Keratinocyte (primary cell): ENCODE measurements around the gene CD40. TPM values are rescaled to one million over a fixed set of nuclear protein-coding genes. Genes with fewer than 3 reads are reported as not detected.

Experiments
- DNase-seq: peaks from one replicate; pipeline ENCODE4 v3.0.0-alpha.2; 2011; ENCODE audit warnings: low read depth, missing footprints, low spot score
- FAIRE-seq: peaks from 2 replicates; lab custom pipeline; 2011; peaks lifted over from hg19 to GRCh38; lab: Jason Lieb, UNC
- H2AFZ ChIP-seq: 2 replicates; pipeline ENCODE4 v1.6.0; 2012; ENCODE audit warnings: low read length, control low read depth, inconsistent platforms; ENCODE audit not compliant: control insufficient read depth
- H3K27ac ChIP-seq: 2 replicates; pipeline ENCODE4 v1.5.1; 2011; ENCODE audit warnings: low read length; ENCODE audit not compliant: control insufficient read depth, insufficient read depth
- H3K27me3 ChIP-seq: 3 replicates; pipeline ENCODE4 v1.6.0; 2011; ENCODE audit warnings: low read length; ENCODE audit not compliant: control insufficient read depth, insufficient read depth; ENCODE audit errors: extremely low read depth
- H3K36me3 ChIP-seq, 2 experiments: 2 replicates in 1 of 2; 3 replicates in 1 of 2; pipeline ENCODE4 v1.5.1; 2011; ENCODE audit warnings: low read length in 2 of 2, mild to moderate bottlenecking in 1 of 2; ENCODE audit not compliant: control insufficient read depth in 2 of 2, insufficient read depth in 2 of 2; ENCODE audit errors: extremely low read depth in 1 of 2
- H3K4me1 ChIP-seq: 3 replicates; pipeline ENCODE4 v1.5.1; 2011; ENCODE audit warnings: low read length; ENCODE audit not compliant: control insufficient read depth, insufficient read depth; ENCODE audit errors: extremely low read depth
- H3K4me2 ChIP-seq: 3 replicates; pipeline ENCODE4 v1.6.0; 2011; ENCODE audit warnings: low read depth, low read length; ENCODE audit not compliant: control insufficient read depth, insufficient read depth; ENCODE audit errors: extremely low read depth
- H3K4me3 ChIP-seq, 3 experiments: fragments of 200-600 bp in 1 of 3; sonication (generic) in 1 of 3; 2 replicates in 2 of 3; 3 replicates in 1 of 3; pipeline ENCODE4 v1.5.1; 2011 to 2016; ENCODE audit warnings: low read length in 3 of 3, mild to moderate bottlenecking in 3 of 3, control low read depth in 2 of 3, inconsistent platforms in 1 of 3, low read depth in 1 of 3, mixed read lengths in 1 of 3, mixed run types in 1 of 3, moderate library complexity in 1 of 3; ENCODE audit not compliant: control insufficient read depth in 2 of 3, insufficient read depth in 2 of 3; ENCODE audit errors: extremely low read depth in 1 of 3
- H3K79me2 ChIP-seq: 2 replicates; pipeline ENCODE4 v1.6.0; 2012; ENCODE audit warnings: low read length; ENCODE audit not compliant: control insufficient read depth, insufficient read depth
- H3K9ac ChIP-seq: 3 replicates; pipeline ENCODE4 v1.6.0; 2011; ENCODE audit warnings: low read length; ENCODE audit not compliant: control insufficient read depth, insufficient read depth; ENCODE audit errors: extremely low read depth
- H3K9me1 ChIP-seq: 3 replicates; pipeline ENCODE4 v1.6.0; 2011; ENCODE audit warnings: low read length; ENCODE audit not compliant: control insufficient read depth, insufficient read depth; ENCODE audit errors: extremely low read depth
- H3K9me3 ChIP-seq: 2 replicates; pipeline ENCODE4 v1.5.1; 2012; ENCODE audit warnings: low read depth, low read length; ENCODE audit not compliant: control insufficient read depth
- H4K20me1 ChIP-seq: 3 replicates; pipeline ENCODE4 v1.6.0; 2011; ENCODE audit warnings: low read length; ENCODE audit not compliant: control insufficient read depth, insufficient read depth; ENCODE audit errors: extremely low read depth
- EZH2 ChIP-seq: IDR thresholded peaks from one replicate; pipeline ENCODE4 v1.6.1; 2012; ENCODE audit warnings: inconsistent platforms, mild to moderate bottlenecking, low read length, moderate library complexity
- dilution Hi-C: fragments of 300-500 bp; cut with MboI; formaldehyde crosslinking; loops from one replicate; pipeline ENCODE4 v1.7.0; 2020; ENCODE audit warnings: low sequenced_read_pairs; ENCODE audit not compliant: extremely low pct_ligation_motif_present
- polyA plus RNA-seq, 5 experiments: library from polyadenylated mRNA; depleted of rRNA in 3 of 5; stranded (reverse) in 3 of 5; stranded (forward) in 1 of 5; unstranded in 1 of 5; fragments of >200 nt; gene quantifications; 1 replicate in 1 of 5; 2 replicates in 3 of 5; 3 replicates in 1 of 5; pipeline versions ENCODE4 v1.2.1 to v1.2.3, GENCODE V29; 2011 to 2012; ENCODE audit warnings: missing spikeins in 2 of 5, low read depth in 1 of 5, low replicate concordance in 1 of 5
- TF ChIP-seq, protein P1 (sequence below), 3 experiments: IDR thresholded peaks in 1 of 3; conservative IDR thresholded peaks in 1 of 3; optimal IDR thresholded peaks in 1 of 3; 2 replicates in 2 of 3; 3 replicates in 1 of 3; pipeline versions ENCODE3 to v1.5.1; 2011; ENCODE audit warnings: low read length in 3 of 3, mild to moderate bottlenecking in 3 of 3, moderate library complexity in 2 of 3, control low read depth in 1 of 3, inconsistent platforms in 1 of 3; ENCODE audit not compliant: insufficient read depth in 2 of 3; ENCODE audit errors: extremely low read depth in 1 of 3

The CD40 gene
- polyA plus RNA-seq, 1 donor (not counting 4 experiments of a cell fraction or from before 2014, with no cell fraction given): 13.4 TPM

DNA sequence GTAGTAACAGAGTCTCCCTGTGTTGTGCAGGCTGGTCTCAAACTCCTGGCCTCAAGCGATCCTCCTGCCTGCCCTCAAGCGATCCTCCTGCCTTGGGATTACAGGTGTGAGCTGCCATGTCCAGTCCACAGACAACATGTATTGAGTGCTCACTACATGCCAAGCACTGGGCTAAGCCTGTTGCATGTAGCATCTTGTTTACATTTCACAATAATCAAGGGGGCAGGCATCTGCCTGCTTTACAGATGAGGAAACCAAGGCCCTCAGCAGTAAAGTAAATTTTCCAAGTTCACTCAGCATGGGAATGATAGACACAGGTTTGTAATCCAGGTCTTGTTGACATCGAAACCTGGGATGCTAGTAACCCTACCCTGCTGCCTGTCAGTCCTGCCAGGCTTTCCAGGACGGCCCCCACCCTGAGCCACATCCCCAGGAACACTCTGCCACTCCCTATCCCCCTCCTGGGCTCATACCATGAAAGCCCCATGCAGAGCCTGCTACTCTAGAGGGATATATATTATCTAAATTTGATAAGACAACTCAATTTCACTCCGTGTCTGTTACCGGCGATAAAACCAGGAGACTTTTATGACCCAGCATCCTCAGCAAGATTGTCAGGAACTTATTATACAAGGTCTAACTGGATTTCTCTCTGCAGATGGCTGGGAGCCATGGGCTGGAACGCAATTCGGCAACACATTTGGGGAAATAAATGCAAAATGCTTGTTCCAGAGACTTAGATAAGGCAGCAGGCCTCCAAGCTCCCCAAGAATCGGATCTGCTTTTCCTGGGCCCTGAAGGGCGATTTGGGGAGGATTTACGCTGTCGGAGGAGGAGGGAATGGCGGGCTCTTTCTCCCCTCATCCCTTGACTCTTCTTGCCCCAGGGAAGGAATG is 30.4 kb downstream of the CD40 start:
- FAIRE-seq: peak; percentile 26
- dilution Hi-C loops: loop anchor here (25.0 kb wide), 1 partner anchor 289 kb away; no protein-coding TSS in a partner anchor
- no peaks in the 10 kb centered on the region for H3K36me3 ChIP-seq

DNA sequence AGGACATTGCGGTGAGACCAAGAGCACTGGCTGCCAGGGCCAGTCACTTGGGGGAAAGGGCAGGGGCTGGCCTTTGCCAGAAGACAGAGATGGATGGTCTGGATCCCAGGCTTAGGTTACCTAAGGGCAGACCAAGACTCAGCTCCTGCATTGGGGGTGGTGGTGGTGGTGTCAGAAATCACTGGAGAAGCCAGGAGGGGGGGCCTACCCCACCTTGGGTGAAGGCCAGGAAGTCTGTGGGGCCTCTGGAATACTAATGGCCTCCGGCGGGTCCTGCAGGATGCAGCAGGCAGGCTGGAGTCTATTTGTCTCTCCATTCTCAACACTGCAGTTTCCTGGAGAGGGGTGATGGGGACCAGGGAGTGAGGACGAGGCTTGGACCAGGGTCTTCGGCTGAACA is 32.8 kb downstream of the CD40 start:
- Histone ChIP-seq H3K79me2 (no peaks in the 10 kb centered on the region), H3K9ac (no peak overlapping the region), H3K27ac (no peak overlapping the region), H3K9me3 (no peaks in the 10 kb centered on the region), H3K4me2 (no peak overlapping the region), H2AFZ (no peak overlapping the region), H3K36me3 (no peaks in the 10 kb centered on the region), H3K9me1 (no peaks in the 10 kb centered on the region), H3K4me1 (no peaks in the 10 kb centered on the region), H3K27me3 (peaks cover 8% of the 10 kb centered on the region), H4K20me1 (no peaks in the 10 kb centered on the region), H3K4me3 (no peak overlapping the region)
- no peak for DNase-seq
- TF ChIP-seq EZH2: no peak
- TF ChIP-seq, protein P1, sequence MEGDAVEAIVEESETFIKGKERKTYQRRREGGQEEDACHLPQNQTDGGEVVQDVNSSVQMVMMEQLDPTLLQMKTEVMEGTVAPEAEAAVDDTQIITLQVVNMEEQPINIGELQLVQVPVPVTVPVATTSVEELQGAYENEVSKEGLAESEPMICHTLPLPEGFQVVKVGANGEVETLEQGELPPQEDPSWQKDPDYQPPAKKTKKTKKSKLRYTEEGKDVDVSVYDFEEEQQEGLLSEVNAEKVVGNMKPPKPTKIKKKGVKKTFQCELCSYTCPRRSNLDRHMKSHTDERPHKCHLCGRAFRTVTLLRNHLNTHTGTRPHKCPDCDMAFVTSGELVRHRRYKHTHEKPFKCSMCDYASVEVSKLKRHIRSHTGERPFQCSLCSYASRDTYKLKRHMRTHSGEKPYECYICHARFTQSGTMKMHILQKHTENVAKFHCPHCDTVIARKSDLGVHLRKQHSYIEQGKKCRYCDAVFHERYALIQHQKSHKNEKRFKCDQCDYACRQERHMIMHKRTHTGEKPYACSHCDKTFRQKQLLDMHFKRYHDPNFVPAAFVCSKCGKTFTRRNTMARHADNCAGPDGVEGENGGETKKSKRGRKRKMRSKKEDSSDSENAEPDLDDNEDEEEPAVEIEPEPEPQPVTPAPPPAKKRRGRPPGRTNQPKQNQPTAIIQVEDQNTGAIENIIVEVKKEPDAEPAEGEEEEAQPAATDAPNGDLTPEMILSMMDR (optimal IDR thresholded peaks at IDR 0.05 in 1 of 3, IDR thresholded peaks at IDR 0.05 in 1 of 3, conservative IDR thresholded peaks at IDR 0.05 in 1 of 3; ENCODE audit: extremely low read depth in 1 of 3, insufficient read depth in 2 of 3, low read length in 3 of 3): no peak
- dilution Hi-C loops: no loop called here
- FAIRE-seq: no peak

More for the DNA sequence above, 30.4 kb downstream of the CD40 start:
- H4K20me1 ChIP-seq: no peaks in the 10 kb centered on the region
- TF ChIP-seq, protein P1 (optimal IDR thresholded peaks at IDR 0.05 in 1 of 3, IDR thresholded peaks at IDR 0.05 in 1 of 3, conservative IDR thresholded peaks at IDR 0.05 in 1 of 3; ENCODE audit: extremely low read depth in 1 of 3, insufficient read depth in 2 of 3, low read length in 3 of 3): no peak
- no peak for TF ChIP-seq EZH2
- H3K9me3 ChIP-seq: no peaks in the 10 kb centered on the region
- peaks cover 4% of the 10 kb centered on the region for H3K27me3 ChIP-seq
- H3K4me2 ChIP-seq: no peak overlapping the region
- H2AFZ ChIP-seq: no peak overlapping the region
- H3K9ac ChIP-seq: no peak overlapping the region
- H3K9me1 ChIP-seq: no peaks in the 10 kb centered on the region
- no peaks in the 10 kb centered on the region for H3K79me2 ChIP-seq
- no peaks in the 10 kb centered on the region for H3K4me1 ChIP-seq
- H3K27ac ChIP-seq: no peak overlapping the region
- DNase-seq: no peak
- H3K4me3 ChIP-seq: no peak overlapping the region
